K562 (cell line): Measurements from ENCODE around the gene ZNF331. TPM values are rescaled to one million over a fixed set of nuclear protein-coding genes. Genes with fewer than 3 reads are reported as not detected.

Experiments
- ATAC-seq: fragments of 200-7000 bp; cut with Tn5 transposase; 3 replicates; pipeline ENCODE4 v1.9.1; 2020; ENCODE audit warnings: moderate library complexity
- BruUV-seq: library from RNA; stranded (reverse); fragments of 400-500 nt; replicated peaks from 2 replicates; lab custom pipeline; 2021; lab: Mats Ljungman, UMichigan
- CTCF ChIA-PET: fragments of 300-600 bp; formaldehyde crosslinking; extraction: SDS; loops from one replicate; lab custom pipeline; 2021; ENCODE audit warnings: low intra/inter-chr PET ratio; lab: Yijun Ruan, JAX
- POLR2A ChIA-PET: fragments of 300-600, 350-650 bp; sonication (Branson Sonifier 250); formaldehyde crosslinking; extraction: SDS; loops from one replicate; lab custom pipeline; 2021; ENCODE audit warnings: antibody characterized with exemption, inconsistent platforms; lab: Yijun Ruan, JAX
- DNase-seq, 4 experiments: peaks; one replicate each; pipeline versions ENCODE4 v3.0.0 to v3.0.0-alpha.2; 2011 to 2018; ENCODE audit warnings: low spot score in 3 of 4, mixed read lengths in 3 of 4; ENCODE audit errors: extremely low read depth in 1 of 4
- FAIRE-seq: peaks from 2 replicates; lab custom pipeline; 2011; peaks lifted over from hg19 to GRCh38; lab: Jason Lieb, UNC
- H2AFZ ChIP-seq: 2 replicates; pipeline ENCODE4 v1.6.0; 2011; ENCODE audit warnings: low read depth, low read length, control low read depth, inconsistent platforms
- H3K27ac ChIP-seq: fragments of 200-600 bp; 3 replicates; pipeline ENCODE4 v1.8.0; 2011; ENCODE audit warnings: low read depth, mild to moderate bottlenecking, control low read depth, inconsistent platforms, low read length, moderate library complexity, mixed read lengths; ENCODE audit errors: extremely low read depth
- H3K27me3 ChIP-seq, 2 experiments: fragments of 300-600 bp in 1 of 2; 2 replicates in 1 of 2; 3 replicates in 1 of 2; pipeline versions ENCODE4 v1.6.0 to v1.8.0; 2011; ENCODE audit warnings: inconsistent platforms in 2 of 2, low read length in 2 of 2, mild to moderate bottlenecking in 1 of 2, mixed read lengths in 1 of 2, moderate library complexity in 1 of 2; ENCODE audit not compliant: control insufficient read depth in 2 of 2, insufficient read depth in 2 of 2
- H3K36me3 ChIP-seq: fragments of 300-600 bp; 3 replicates; pipeline ENCODE4 v1.8.0; 2011; ENCODE audit warnings: mild to moderate bottlenecking, low read length, inconsistent platforms; ENCODE audit not compliant: control insufficient read depth, insufficient read depth
- H3K4me1 ChIP-seq, 2 experiments: fragments of 200-600 bp in 1 of 2; replicated peaks in 1 of 2; 2 replicates in 1 of 2; 3 replicates in 1 of 2; pipeline versions ENCODE4 v1.5.1 to v1.8.0; 2011; ENCODE audit warnings: inconsistent platforms in 2 of 2, low read length in 2 of 2, mild to moderate bottlenecking in 1 of 2, mixed read lengths in 1 of 2, moderate library complexity in 1 of 2; ENCODE audit not compliant: control insufficient read depth in 2 of 2, insufficient read depth in 2 of 2
- H3K4me2 ChIP-seq: 2 replicates; pipeline ENCODE4 v1.6.1; 2011; ENCODE audit warnings: low read length, control low read depth, inconsistent platforms, mixed read lengths; ENCODE audit not compliant: insufficient read depth
- H3K4me3 ChIP-seq: fragments of 200-600 bp; sonication (generic), shearing (Covaris generic); 2 replicates; pipeline ENCODE4 v1.5.1; 2016; ENCODE audit warnings: control low read depth, inconsistent platforms
- H3K79me2 ChIP-seq: fragments of 200-600 bp; 3 replicates; pipeline ENCODE4 v1.8.0; 2011; ENCODE audit warnings: low read length, inconsistent platforms; ENCODE audit not compliant: control insufficient read depth, insufficient read depth
- H3K9ac ChIP-seq, 2 experiments: 2 replicates each; pipeline versions ENCODE4 v1.6.0 to v1.6.1; 2011; ENCODE audit warnings: low read depth in 2 of 2, low read length in 2 of 2, control low read depth in 1 of 2, inconsistent platforms in 1 of 2, mild to moderate bottlenecking in 1 of 2, mixed read lengths in 1 of 2; ENCODE audit not compliant: insufficient read depth in 1 of 2
- H3K9me1 ChIP-seq: one replicate; pipeline ENCODE4 v1.6.0; 2011; ENCODE audit warnings: inconsistent platforms, mild to moderate bottlenecking, low read length, moderate library complexity; ENCODE audit not compliant: control insufficient read depth, insufficient read depth
- H3K9me3 ChIP-seq: replicated peaks from 2 replicates; pipeline ENCODE4 v1.5.1; 2011; ENCODE audit warnings: low read depth, low read length, inconsistent platforms; ENCODE audit not compliant: control insufficient read depth, insufficient read depth
- H4K20me1 ChIP-seq: replicated peaks from 2 replicates; pipeline ENCODE4 v1.6.1; 2011; ENCODE audit warnings: low read length, inconsistent platforms, mixed read lengths; ENCODE audit not compliant: control insufficient read depth, insufficient read depth
- FOXK2 ChIP-seq, 2 experiments: fragments of 450-650 bp; IDR thresholded peaks in 1 of 2; conservative IDR thresholded peaks in 1 of 2; 2 replicates each; pipeline ENCODE4 v1.6.1; 2016; ENCODE audit warnings: low read depth in 2 of 2, mild to moderate bottlenecking in 1 of 2
- GATAD2A ChIP-seq: fragments of 450-650 bp; IDR thresholded peaks from 2 replicates; pipeline ENCODE4 v1.6.1; 2017
- GTF2F1 ChIP-seq: IDR thresholded peaks from 2 replicates; pipeline ENCODE4 v1.6.1; 2011; ENCODE audit warnings: low read depth, low read length, improper control_type of control experiment
- KAT2B ChIP-seq: IDR thresholded peaks from one replicate; pipeline ENCODE4 v1.6.1; 2012; ENCODE audit warnings: low read depth, mild to moderate bottlenecking, control low read depth, inconsistent platforms, low read length, moderate library complexity
- KHSRP ChIP-seq: fragments of 450-650 bp; IDR thresholded peaks from 2 replicates; pipeline ENCODE4 v1.6.1; 2017
- PHF21A ChIP-seq: fragments of 450-650 bp; IDR thresholded peaks from 2 replicates; pipeline ENCODE4 v1.6.1; 2017; ENCODE audit warnings: low read depth, borderline replicate concordance
- SMARCA5 ChIP-seq: fragments of 450-650 bp; IDR thresholded peaks from 2 replicates; pipeline ENCODE4 v1.6.1; 2016
- TAF15 ChIP-seq: fragments of 200-400 bp; formaldehyde crosslinking; IDR thresholded peaks from 2 replicates; pipeline ENCODE4 v1.6.1; 2017; ENCODE audit warnings: mild to moderate bottlenecking, low read depth, low read length, moderate library complexity
- WGBS: fragments of 100-300 bp; shearing (Covaris generic); methylation state at CpG from one replicate; pipeline ENCODE4 v1.1.6; 2016; ENCODE audit warnings: low coverage, mixed read lengths; ENCODE audit not compliant: insufficient coverage; ENCODE audit errors: missing lambda C conversion rate; 5-methylcytosine and 5-hydroxymethylcytosine counted together
- in situ Hi-C: fragments of 300-500 bp; cut with MboI; formaldehyde crosslinking; loops from 4 replicates; pipeline ENCODE4 v1.15.0; 2018; ENCODE audit warnings: inconsistent platforms, mixed read lengths
- intact Hi-C: fragments of 100-400 bp; cut with micrococcal nuclease; formaldehyde crosslinking; loops from 2 replicates; pipeline ENCODE4 v1.14.2; 2022
- polyA plus RNA-seq, 8 experiments: library from polyadenylated mRNA; depleted of rRNA in 4 of 8; stranded (reverse) in 5 of 8; unstranded in 3 of 8; fragments of >200 nt; fragmentation: Nextera tagmentation in 2 of 8; fragmentation: Illumina TruSeq in 1 of 8; extraction: Ambion mirVana in 2 of 8; extraction: Trizol in 1 of 8; gene quantifications; 2 replicates each; pipeline versions ENCODE4 v1.2.1 to v1.2.3, GENCODE V29; 2011 to 2014; ENCODE audit warnings: inconsistent platforms in 1 of 8, missing spikeins in 1 of 8
- total RNA-seq, 7 experiments: library from RNA; depleted of rRNA in 6 of 7; stranded (reverse); fragments of >200 nt in 6 of 7; fragmentation: Illumina TruSeq in 2 of 7; extraction: Trizol in 2 of 7; gene quantifications; 2 replicates each; pipeline versions ENCODE4 v1.2.1 to v1.2.3, GENCODE V29; 2011 to 2021; ENCODE audit warnings: low replicate concordance in 1 of 7
- TF ChIP-seq, protein P1 (sequence below): fragments of 200-800 bp; sonication (Bioruptor generic); IDR thresholded peaks from 2 replicates; pipeline ENCODE4 v1.6.1; 2017; ENCODE audit warnings: missing genetic modification characterization, missing compliant biosample characterization

The ZNF331 gene
- total and polyA plus RNA-seq, 9 of the 15 experiments (the other 6 are each of a cell fraction or from before 2014, with no cell fraction given) = 0.23 to 2.7 (median 0.76) TPM

- ChIA-PET POLR2A (interaction anchor here (1.1 kb wide), 1 partner anchor 17 kb away, joined by 3 read pairs; no protein-coding TSS in a partner anchor), CTCF (no interaction called here)
- H2AFZ ChIP-seq = no peak overlapping the region
- no peak overlapping the region for H3K9ac ChIP-seq
- no peaks in the 10 kb centered on the region for H3K4me1 ChIP-seq
- H3K27me3 ChIP-seq = peaks cover 0 to 47% of the 10 kb centered on the region in 2 experiments; a peak in 4 of 5 replicates
- intact Hi-C loops = no loop called here
- no peaks in the 10 kb centered on the region for H3K9me3 ChIP-seq
- no peak for FAIRE-seq
- no peak overlapping the region for H3K4me3 ChIP-seq
- BruUV-seq = no TSS peak
- H3K4me2 ChIP-seq = no peak overlapping the region
- no peaks in the 10 kb centered on the region for H3K79me2 ChIP-seq
- H3K27ac ChIP-seq = no peak overlapping the region
- DNase-seq = no peak
- in situ Hi-C loops = no loop called here
- ATAC-seq = no peak
- WGBS = 0% methylated on average over 10 of the region's 10 CpGs
- no peaks in the 10 kb centered on the region for H3K9me1 ChIP-seq
- H3K36me3 ChIP-seq = no peaks in the 10 kb centered on the region
- no peaks in the 10 kb centered on the region for H4K20me1 ChIP-seq
- no peak for TF ChIP-seq GATAD2A
- no peak for TF ChIP-seq SMARCA5
- TF ChIP-seq GTF2F1 = no peak
- TF ChIP-seq KAT2B = no peak
Measured at GRCh38 chr19:53598361-53598760, 60.4 kb downstream of the ZNF331 start.

DNA sequence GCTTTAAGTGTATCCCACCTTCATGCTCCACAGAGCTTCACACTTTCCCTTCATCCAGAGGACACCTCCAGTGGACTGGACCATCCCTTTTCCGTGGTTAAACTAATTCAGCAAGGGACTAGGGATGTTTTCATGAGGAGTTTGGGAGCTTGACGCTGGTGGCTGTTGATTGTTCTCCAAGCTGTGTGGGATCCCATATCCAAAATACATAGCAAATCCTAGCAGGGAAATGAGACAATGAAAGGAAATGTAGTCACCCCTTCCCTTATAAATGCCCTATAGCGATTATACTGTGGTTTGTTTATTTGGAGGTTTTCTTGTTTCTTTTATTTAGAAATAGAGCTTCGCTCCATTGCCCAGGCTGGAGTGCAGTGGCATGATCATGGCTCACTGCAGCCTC is 62.3 kb downstream of the ZNF331 start:
- CTCF ChIA-PET = no interaction called here
- no peak for FAIRE-seq
- POLR2A ChIA-PET = no interaction called here
- Histone ChIP-seq H3K9ac (no peak overlapping the region), H3K27ac (no peak overlapping the region), H2AFZ (no peak overlapping the region), H3K9me3 (no peaks in the 10 kb centered on the region), H3K4me1 (no peaks in the 10 kb centered on the region), H3K79me2 (no peaks in the 10 kb centered on the region), H3K4me2 (no peak overlapping the region), H3K36me3 (no peaks in the 10 kb centered on the region), H3K9me1 (no peaks in the 10 kb centered on the region), H3K4me3 (no peak overlapping the region), H3K27me3 (peaks cover 5 to 43% of the 10 kb centered on the region in 2 experiments; a peak in 4 of 5 replicates), H4K20me1 (no peaks in the 10 kb centered on the region)
- peak in 1 of 4 experiments; percentile 2 for DNase-seq
- no TSS peak for BruUV-seq
- in situ Hi-C loops = no loop called here
- 0% methylated on average over 4 of the region's 4 CpGs for WGBS
- TF ChIP-seq TAF15 (no peak), KHSRP (no peak), PHF21A (no peak), FOXK2 (conservative IDR thresholded peaks at IDR 0.05 in 1 of 2, IDR thresholded peaks at IDR 0.05 in 1 of 2; ENCODE audit: low read depth in 2 of 2) (no peak)
- TF ChIP-seq, protein P1, sequence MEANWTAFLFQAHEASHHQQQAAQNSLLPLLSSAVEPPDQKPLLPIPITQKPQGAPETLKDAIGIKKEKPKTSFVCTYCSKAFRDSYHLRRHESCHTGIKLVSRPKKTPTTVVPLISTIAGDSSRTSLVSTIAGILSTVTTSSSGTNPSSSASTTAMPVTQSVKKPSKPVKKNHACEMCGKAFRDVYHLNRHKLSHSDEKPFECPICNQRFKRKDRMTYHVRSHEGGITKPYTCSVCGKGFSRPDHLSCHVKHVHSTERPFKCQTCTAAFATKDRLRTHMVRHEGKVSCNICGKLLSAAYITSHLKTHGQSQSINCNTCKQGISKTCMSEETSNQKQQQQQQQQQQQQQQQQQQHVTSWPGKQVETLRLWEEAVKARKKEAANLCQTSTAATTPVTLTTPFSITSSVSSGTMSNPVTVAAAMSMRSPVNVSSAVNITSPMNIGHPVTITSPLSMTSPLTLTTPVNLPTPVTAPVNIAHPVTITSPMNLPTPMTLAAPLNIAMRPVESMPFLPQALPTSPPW (CRISPR knock-in tag) = no peak
- ATAC-seq = no peak
- intact Hi-C loops = no loop called here
